Measurements from ENCODE around the gene CPNE8. TPM values are rescaled to one million over a fixed set of nuclear protein-coding genes. Genes with fewer than 3 reads are reported as not detected.

The CPNE8 gene
- total and polyA plus RNA-seq, 2 of the 4 experiments (the other 2 are of a cell fraction), result not detected

GRCh38 chr12:38783304-38783703, 122.1 kb downstream of the CPNE8 start:
- TF ChIP-seq, protein P1, sequence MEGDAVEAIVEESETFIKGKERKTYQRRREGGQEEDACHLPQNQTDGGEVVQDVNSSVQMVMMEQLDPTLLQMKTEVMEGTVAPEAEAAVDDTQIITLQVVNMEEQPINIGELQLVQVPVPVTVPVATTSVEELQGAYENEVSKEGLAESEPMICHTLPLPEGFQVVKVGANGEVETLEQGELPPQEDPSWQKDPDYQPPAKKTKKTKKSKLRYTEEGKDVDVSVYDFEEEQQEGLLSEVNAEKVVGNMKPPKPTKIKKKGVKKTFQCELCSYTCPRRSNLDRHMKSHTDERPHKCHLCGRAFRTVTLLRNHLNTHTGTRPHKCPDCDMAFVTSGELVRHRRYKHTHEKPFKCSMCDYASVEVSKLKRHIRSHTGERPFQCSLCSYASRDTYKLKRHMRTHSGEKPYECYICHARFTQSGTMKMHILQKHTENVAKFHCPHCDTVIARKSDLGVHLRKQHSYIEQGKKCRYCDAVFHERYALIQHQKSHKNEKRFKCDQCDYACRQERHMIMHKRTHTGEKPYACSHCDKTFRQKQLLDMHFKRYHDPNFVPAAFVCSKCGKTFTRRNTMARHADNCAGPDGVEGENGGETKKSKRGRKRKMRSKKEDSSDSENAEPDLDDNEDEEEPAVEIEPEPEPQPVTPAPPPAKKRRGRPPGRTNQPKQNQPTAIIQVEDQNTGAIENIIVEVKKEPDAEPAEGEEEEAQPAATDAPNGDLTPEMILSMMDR (conservative IDR thresholded peaks at IDR 0.05; ENCODE audit: low read depth, low read length), result no peak
- TF ChIP-seq, protein P2, sequence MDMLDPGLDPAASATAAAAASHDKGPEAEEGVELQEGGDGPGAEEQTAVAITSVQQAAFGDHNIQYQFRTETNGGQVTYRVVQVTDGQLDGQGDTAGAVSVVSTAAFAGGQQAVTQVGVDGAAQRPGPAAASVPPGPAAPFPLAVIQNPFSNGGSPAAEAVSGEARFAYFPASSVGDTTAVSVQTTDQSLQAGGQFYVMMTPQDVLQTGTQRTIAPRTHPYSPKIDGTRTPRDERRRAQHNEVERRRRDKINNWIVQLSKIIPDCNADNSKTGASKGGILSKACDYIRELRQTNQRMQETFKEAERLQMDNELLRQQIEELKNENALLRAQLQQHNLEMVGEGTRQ (IDR thresholded peaks at IDR 0.05; ENCODE audit: low read depth, low read length), result no peak
- no peak for TF ChIP-seq RCOR1 (IDR thresholded peaks at IDR 0.05; ENCODE audit: insufficient replicate concordance, low read length)
- ATAC-seq (ENCODE audit: low read depth) (no peak), DNase-seq (no peak)
- H4K20me1 ChIP-seq (ENCODE audit: insufficient read depth, low read length), result no peaks in the 10 kb centered on the region
- no peak overlapping the region for H3K18ac ChIP-seq (ENCODE audit: low read depth, low read length)
- BruUV-seq (replicated peaks), result no TSS peak
- intact Hi-C loops (cut with micrococcal nuclease) (no loop called here), in situ Hi-C loops (cut with MboI; ENCODE audit: low sequenced_read_pairs) (no loop called here), dilution Hi-C loops (cut with HindIII; ENCODE audit: low sequenced_read_pairs, unreplicated experiment) (no loop called here)
- H3K27me3 ChIP-seq (ENCODE audit: control insufficient read depth, insufficient read depth, low read length), result no peaks in the 10 kb centered on the region
- WGBS, 2 experiments (ENCODE audit: extremely low coverage in 2 of 2, insufficient read length in 1 of 2), result no CpG with 5 or more reads among the region's 2 CpGs
- no peak overlapping the region for H3K14ac ChIP-seq (replicated peaks; ENCODE audit: low read depth, low read length)
- no peak overlapping the region for H3K56ac ChIP-seq (ENCODE audit: extremely low read depth, insufficient read depth, low read length)
- H3K4me2 ChIP-seq (ENCODE audit: low read depth, low read length), result no peak overlapping the region
- H3K27ac ChIP-seq (ENCODE audit: insufficient read depth, low read length), result no peak overlapping the region
- H2AK9ac ChIP-seq (replicated peaks; ENCODE audit: low read depth, low read length, poor library complexity), result no peak overlapping the region
- H2BK120ac ChIP-seq (ENCODE audit: low read depth, low read length), result no peak overlapping the region
- H2AFZ ChIP-seq (replicated peaks; ENCODE audit: low read length, poor library complexity), result no peak overlapping the region
- H2BK20ac ChIP-seq (ENCODE audit: low read depth, low read length), result no peak overlapping the region
- no peak overlapping the region for H3K4me3 ChIP-seq (ENCODE audit: insufficient read depth, low read depth, low read length)
- H3K79me1 ChIP-seq (ENCODE audit: low read depth in 1 of 2, low read length in 2 of 2), result no peaks in the 10 kb centered on the region
- H4K5ac ChIP-seq (ENCODE audit: low read depth, low read length), result no peak overlapping the region
- H2AK5ac ChIP-seq (ENCODE audit: low read depth, low read length), result no peak overlapping the region
- no peak overlapping the region for H4K8ac ChIP-seq (ENCODE audit: low read depth in 2 of 2, low read length in 2 of 2)
- H3K4me1 ChIP-seq (ENCODE audit: control insufficient read depth, insufficient read depth, low read length), result no peaks in the 10 kb centered on the region
- H3K9me1 ChIP-seq (ENCODE audit: insufficient read depth, low read length), result no peaks in the 10 kb centered on the region
- CTCF ChIA-PET, result no interaction called here
- no peak overlapping the region for H2BK5ac ChIP-seq (ENCODE audit: low read depth, low read length, poor library complexity, severe bottlenecking)
- H3K23ac ChIP-seq (ENCODE audit: low read depth, low read length), result no peak overlapping the region
- H3K9me3 ChIP-seq (ENCODE audit: control insufficient read depth, insufficient read depth, low read length), result peaks cover 5% of the 10 kb centered on the region; the same call in 1 of the 2 replicates
- H3K36me3 ChIP-seq (ENCODE audit: control insufficient read depth, insufficient read depth, low read length), result no peaks in the 10 kb centered on the region
- no peak overlapping the region for H4K91ac ChIP-seq (ENCODE audit: insufficient read depth, low read depth, low read length)
- no peak overlapping the region for H2BK15ac ChIP-seq (ENCODE audit: low read depth, low read length)
- no peak overlapping the region for H3K4ac ChIP-seq (ENCODE audit: low read depth, low read length)
- H3K9ac ChIP-seq (ENCODE audit: low read depth, low read length), result no peak overlapping the region
- POLR2A ChIA-PET (ENCODE audit: unreplicated experiment), result no interaction called here
